ENCODE results near the gene FAM111B. TPM values are rescaled to one million over a fixed set of nuclear protein-coding genes. Genes with fewer than 3 reads are reported as not detected.
A peak's percentile ranks its signal among the peaks of the same experiment; 100 is the strongest.
"Not testable (repeated sequence)": the region's sequence is repeated elsewhere in the genome, so short reads cannot be mapped to it uniquely, and the experiment has no call there.

FAM111B gene
- 19.5 and 21.0 TPM in 2 replicates for total RNA-seq (2014; rRNA removed; shearing (Covaris generic))

DNA sequence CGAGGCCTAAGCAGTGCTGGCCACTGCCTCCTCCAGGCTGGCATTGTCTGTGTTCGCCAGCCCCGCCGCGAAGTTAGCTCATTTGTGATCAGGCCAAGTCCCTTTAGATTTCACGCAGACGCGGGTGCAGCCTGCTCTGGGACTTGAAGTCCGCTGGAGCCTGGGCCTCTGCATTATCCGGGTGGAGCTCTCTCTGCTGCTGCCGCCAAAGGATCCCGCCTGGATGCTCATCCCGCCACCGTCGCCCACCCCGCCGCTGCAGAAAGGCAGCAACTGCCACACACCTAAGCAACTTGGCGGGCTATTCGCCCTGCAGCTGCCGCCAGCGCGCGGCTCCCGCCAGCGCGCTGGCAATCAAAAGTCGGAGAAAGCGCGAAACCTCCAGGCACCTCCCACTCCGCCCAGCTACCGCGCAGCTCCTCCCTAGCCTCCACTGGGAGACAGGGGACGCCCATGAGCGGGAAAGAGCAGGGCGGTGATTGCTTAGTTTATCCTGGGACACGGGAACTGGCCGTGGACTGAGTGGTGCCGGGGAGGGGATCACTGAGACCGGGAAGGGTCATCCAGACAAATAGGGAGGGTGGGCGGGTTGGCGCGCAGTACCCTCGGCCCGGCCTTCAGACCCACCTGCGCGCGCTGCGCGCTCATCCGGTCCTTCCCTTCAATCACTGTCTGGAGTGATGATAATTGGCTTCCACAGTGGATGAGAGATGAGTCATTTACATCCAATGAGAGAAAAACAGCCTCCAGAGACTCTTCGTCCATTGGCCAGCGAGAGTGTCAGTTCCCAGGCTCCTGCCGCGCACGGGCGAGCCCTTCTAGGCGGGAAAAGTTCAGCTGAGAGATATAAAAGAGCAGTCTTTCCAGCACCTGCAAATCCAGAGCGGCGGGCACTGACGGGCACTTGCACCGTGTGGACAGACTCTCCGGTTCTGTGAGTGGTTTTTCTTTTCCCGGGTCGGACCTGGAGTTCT is at the start of gene FAM111B:
TSS of gene FAM111B (plus strand) at position 875 of the 974 bp plus-strand sequence. CDS start 2,389 bp downstream, outside the sequence.
- peak; percentile 98 for DNase-seq (ENCODE audit: low spot score)

DNA sequence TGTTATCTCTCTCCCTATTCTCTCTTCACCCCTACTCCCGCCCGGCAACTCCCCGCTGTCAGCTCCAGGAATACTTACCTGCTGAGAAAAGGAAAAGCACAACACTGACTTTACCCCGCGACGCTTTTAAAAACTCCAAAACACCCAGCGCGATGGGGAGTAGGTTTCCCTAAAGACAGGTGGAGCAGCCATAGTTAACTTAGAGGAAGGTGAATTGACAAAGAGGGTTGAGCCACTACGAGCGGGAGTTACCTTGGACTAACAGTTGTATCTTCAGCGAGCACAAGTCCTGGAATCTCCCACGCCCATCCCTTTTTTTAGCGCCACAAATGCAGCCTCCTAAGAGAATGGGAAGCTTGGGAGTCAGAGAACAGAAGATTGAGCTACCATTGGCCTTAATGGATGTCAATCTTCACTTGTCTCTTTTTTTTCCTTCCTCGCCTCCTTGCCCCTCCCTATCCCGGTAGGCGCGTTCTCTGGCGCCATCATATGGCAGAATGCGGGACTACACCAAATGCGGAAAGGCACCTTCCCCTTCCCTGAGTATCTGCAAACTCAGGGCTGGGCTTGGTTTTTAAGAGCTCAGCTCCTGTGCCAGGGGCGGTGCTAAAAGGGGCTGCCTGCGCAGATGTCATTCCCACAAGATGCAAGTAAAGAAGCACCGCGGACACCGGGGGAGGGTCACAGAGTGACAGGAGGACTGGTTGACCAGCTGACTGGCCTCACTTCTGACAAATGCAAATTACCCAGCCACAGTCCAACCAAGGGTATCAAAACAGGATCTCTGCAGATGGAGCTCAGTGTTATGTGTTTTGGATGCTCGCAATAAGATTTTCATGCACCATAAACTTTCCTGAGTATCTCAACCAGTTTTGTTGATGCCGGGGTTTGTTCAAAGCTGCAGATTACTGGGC is 48.7 kb upstream of the FAM111B start:
- peak; percentile 97 for DNase-seq (ENCODE audit: low spot score)

DNA sequence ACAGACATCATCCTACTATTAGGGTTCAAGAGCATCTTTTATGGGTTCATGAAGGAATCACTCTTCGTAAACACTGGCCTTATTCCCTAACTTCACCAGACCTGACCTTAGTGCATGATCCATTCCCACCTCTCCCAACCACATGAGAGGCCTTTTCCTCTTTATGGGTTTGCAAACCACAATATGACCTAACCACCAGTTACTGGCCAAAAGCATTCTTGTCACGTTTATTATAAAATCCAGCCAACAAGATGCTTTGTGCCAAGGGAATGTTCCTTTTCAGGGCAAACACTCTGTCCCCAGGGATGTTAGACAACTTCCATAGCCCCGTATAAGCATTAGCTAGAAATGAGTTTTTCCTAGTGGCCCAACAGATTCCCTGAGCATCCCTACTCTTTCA is 46.9 kb upstream of the FAM111B start:
- not testable (repeated sequence) for DNase-seq (ENCODE audit: low spot score)

DNA sequence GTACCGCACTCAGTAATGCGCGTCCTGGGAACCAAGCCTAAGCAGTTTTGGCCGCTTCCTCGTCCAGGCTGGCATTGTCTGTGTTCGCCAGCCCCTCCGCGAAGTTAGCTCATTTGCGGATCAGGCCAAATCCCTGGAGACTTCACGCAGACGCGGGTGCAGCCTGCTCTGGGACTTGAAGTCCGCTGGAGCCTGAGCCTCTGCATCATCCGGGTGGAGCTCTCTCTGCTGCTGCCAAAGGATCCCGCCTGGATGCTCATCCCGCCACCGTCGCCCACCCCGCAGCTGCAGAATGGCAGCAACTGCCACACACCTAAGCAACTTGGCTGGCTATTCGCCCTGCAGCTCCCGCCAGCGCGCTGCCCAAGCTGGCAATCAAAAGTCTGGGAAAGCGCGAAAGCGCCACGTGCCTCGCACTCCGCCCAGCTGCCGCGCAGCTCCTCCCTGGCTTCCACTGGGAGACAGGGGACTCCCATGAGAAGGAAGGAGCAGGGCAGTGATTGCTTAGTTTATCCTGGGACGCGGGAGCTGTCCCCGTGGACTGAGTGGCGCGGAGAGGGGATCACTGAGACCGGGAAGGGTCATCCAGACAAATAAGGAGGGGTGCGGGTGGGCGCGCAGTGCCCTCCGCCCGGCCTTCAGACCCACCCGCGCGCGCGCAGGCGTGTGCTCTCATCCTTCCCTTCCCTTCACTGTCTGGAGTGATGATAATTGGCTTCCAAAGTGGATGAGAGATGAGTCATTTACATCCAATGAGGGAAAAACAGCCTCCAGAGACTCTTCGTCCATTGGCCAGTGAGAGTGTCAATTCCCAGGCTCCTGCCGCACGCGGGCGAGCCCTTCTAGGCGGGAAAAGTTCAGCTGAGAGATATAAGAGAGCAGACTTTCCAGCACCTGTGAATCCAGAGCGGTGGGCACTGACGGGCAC is 44.2 kb upstream of the FAM111B start:
- DNase-seq (ENCODE audit: low spot score): no peak

GRCh38 chr11:59063996-59064727 is 42.9 kb upstream of the FAM111B start:
- DNase-seq (ENCODE audit: low spot score): not testable (repeated sequence)

DNA sequence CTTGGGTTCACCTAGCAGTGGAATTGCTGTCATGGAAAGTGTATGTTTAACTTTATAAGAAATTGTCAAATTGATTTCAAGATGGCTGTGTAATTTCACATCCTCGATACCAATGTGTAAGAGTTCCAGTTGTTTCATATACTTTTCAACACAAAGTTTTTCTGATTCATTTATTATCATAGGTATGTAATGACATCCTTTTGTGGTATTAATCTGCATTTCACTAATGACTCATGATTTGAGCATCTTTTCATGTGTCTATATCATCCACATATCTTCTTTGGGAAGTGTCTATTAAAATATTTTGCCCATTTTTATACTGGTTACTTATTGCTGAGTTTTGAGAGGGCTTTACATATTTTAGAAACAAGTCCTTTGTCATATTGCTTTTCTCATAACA is 38.0 kb upstream of the FAM111B start:
- no peak for DNase-seq (ENCODE audit: low spot score)

- no peak for DNase-seq (ENCODE audit: low spot score)
Measured at GRCh38 chr11:59076876-59077571, 30.0 kb upstream of the FAM111B start.

GRCh38 chr11:59078435-59078834 is 28.6 kb upstream of the FAM111B start:
- DNase-seq (ENCODE audit: low spot score): no peak

DNA sequence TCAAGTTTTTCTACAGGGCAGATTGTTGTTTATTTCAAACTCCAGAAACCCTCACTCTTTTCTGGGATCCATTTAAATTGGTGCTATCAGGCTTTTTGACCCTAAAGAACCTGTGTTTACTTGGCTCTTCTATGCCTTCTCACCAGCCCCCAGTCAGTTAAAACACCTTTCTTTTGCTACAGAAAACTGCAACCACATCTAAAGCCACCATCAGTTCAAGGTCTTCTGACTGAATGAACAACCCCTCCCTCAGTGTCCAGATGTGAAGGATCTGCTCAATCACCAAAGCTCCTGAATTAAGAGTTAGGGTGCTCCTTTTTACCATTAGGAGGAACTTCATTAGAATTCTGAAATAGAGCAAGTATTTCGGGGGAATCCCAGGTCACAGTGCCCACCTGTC is 28.0 kb upstream of the FAM111B start:
- no peak for DNase-seq (ENCODE audit: low spot score)

- DNase-seq (ENCODE audit: low spot score): not testable (repeated sequence)
Measured at GRCh38 chr11:59080421-59080820, 26.6 kb upstream of the FAM111B start.

GRCh38 chr11:59081430-59082020 is 25.5 kb upstream of the FAM111B start:
- DNase-seq (ENCODE audit: low spot score): not testable (repeated sequence)

- not testable (repeated sequence) for DNase-seq (ENCODE audit: low spot score)
Measured at GRCh38 chr11:59086007-59086406, 21.0 kb upstream of the FAM111B start, which contains the start of gene GLYATL1B. GLYATL1B (plus strand) TSS chr11:59086307; CDS start chr11:59086307, 0 bp downstream.

- no peak for DNase-seq (ENCODE audit: low spot score)
Measured at GRCh38 chr11:59088162-59088561, 18.9 kb upstream of the FAM111B start.

- DNase-seq (ENCODE audit: low spot score): not testable (repeated sequence)
Measured at GRCh38 chr11:59093576-59093975, 13.5 kb upstream of the FAM111B start.

DNA sequence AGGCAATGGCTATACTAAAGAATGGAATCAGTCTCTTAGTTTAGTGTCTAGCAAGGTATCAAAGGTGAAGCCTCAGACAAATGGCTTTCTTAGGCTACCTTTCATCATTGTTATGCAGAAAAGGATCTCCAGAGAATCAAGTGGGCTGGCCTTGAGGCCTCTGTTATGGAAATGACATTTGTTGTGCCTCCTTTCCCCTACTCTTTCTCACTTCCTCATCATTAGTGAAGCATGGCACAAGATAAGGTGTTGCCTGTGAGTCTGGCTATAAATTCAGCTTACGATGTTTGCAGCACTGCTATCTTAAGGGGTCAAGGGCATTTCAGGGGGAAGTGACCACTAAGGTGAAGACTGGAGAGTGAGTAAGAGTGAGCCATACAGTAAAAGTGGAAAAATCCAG is 11.8 kb upstream of the FAM111B start:
- not testable (repeated sequence) for DNase-seq (ENCODE audit: low spot score)

- not testable (repeated sequence) for DNase-seq (ENCODE audit: low spot score)
Measured at GRCh38 chr11:59095972-59096575, 11.0 kb upstream of the FAM111B start.

DNA sequence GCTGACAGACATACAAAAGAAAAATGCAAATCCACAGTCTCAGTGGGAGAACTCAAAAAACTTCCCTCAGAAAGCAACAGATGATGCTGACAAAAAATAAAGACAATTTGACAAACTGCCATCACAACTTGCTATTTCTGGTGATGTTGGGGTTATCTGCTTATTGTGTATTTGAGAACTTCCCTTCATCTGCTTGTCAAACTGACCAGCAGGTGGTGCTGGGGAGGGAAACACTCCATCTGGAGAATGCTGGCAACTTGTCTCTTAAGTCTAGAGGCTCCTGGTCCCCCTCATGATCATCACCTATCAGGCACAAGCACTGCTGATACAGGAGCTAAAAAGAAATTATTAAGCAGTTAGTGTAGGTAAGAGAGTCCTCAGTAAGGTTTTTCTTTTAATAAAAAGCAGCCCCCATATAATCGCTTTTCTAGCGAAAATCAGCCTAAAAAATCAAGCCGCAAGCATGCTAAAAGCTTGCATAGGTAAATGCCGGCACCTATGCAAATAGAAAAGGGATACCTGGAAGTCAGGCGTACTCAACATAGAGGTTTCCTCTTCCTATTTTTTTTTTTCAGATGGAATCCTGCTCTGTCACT is 9.8 kb upstream of the FAM111B start:
- peak; percentile 82 for DNase-seq (ENCODE audit: low spot score)

GRCh38 chr11:59097938-59098337 is 9.1 kb upstream of the FAM111B start:
- DNase-seq (ENCODE audit: low spot score): peak; percentile 34
